Left colon (tissue), 2 donors: Measurements from ENCODE around the gene MYH6. TPM values are rescaled to one million over a fixed set of nuclear protein-coding genes. Genes with fewer than 3 reads are reported as not detected.
"Not testable (repeated sequence)": the region's sequence is repeated elsewhere in the genome, so short reads cannot be mapped to it uniquely, and the experiment has no call there.

Experiments used
- ATAC-seq: fragments of 200-7000 bp; cut with Tn5 transposase; one replicate; pipeline ENCODE4 v1.9.1; 2020; ENCODE audit warnings: mild to moderate bottlenecking, moderate library complexity
- DNase-seq, 2 donors: peaks; one replicate each; pipeline ENCODE4 v3.0.0-alpha.2; 2020
- intact Hi-C, 2 donors: fragments of 100-400 bp; cut with DNase I in 1 of 2; cut with micrococcal nuclease in 1 of 2; formaldehyde crosslinking; loops; one replicate each; pipeline versions ENCODE4 v1.11.2 to v1.14.0; 2022; cut with DNase I, micrococcal nuclease
- total RNA-seq, 2 donors: library from RNA; stranded (reverse); fragmentation: NEBNext Ultra II Directional; extraction: Animal tissue kit (Norgen Biotek cat#: 25700); gene quantifications; one replicate each; pipeline ENCODE4 v1.2.1, GENCODE V29; 2021
- donor health status: DM: no; HTN: no; CAD: no.
- donor health status: DM: yes; HTN: yes; CAD: no.

MYH6 gene
- total RNA-seq, 2 donors from 2014 or later, result not detected

GRCh38 chr14:23403139-23403438 lies 5.0 kb downstream of the MYH6 start:
- intact Hi-C loops, result no loop called here
- DNase-seq, result no peak
- no peak for ATAC-seq

DNA sequence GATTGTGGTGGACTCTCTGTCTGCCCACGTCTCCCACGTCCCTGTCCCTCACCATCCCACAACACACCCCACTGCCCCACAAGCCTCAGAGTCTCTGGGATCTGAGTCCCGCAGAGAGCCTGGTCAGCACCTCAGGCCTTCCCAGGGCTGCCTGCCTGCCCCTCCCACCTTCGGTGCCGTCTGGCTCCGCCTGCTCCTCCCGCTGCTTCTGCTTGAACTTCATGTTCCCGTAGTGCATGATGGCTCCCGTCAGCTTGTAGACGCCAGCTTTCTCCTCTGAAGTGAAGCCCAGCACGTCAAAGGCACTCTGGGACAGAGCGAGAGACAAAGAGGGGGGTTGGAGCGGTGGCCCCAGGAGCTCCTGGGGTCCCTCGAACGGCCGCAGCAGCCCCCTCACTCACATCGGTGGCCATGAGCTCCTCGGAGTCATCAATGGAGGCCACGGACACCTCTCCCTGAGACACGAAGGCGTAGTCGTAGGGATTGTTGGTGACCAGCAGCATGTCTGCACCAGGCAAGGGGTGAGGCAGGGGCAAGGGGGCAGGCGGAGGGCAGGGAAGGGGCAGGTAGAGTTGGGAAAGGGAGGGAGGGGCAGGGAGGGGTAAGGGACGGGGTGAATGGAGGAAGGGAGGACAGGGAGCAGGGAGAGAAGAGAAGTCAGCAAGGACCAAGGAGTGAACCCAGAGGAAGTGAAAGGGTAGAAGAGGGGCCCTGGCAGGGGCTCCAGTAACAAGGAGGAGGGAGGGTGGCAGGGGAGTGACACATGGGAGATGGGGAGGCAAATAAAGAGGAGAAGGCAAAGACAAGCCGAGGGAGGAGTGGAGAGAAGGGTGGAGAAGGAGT lies 5.6 kb downstream of the MYH6 start:
- intact Hi-C loops, result no loop called here
- DNase-seq, result no peak
- ATAC-seq, result no peak

DNA sequence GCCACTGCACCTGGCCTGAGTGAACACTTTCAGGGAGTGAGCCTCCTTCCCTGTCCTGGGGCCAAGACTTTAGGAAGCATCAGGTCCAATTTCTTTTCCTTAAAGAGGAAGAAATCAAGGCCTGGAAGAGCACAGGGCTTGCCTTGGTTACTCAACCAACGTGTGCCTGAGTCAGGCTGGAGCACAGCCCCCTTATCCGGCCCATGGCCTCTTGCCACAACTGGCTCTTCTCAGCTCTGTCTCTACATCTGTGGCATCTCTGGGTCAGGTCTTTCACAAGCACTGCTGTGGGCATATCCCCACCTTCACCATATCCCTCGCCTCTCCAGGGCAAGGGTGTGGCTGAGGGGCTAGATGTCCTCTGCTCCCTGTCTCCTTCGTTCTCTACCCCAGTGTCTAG lies 6.8 kb downstream of the MYH6 start:
- intact Hi-C loops, result no loop called here
- no peak for ATAC-seq
- DNase-seq, result no peak

DNA sequence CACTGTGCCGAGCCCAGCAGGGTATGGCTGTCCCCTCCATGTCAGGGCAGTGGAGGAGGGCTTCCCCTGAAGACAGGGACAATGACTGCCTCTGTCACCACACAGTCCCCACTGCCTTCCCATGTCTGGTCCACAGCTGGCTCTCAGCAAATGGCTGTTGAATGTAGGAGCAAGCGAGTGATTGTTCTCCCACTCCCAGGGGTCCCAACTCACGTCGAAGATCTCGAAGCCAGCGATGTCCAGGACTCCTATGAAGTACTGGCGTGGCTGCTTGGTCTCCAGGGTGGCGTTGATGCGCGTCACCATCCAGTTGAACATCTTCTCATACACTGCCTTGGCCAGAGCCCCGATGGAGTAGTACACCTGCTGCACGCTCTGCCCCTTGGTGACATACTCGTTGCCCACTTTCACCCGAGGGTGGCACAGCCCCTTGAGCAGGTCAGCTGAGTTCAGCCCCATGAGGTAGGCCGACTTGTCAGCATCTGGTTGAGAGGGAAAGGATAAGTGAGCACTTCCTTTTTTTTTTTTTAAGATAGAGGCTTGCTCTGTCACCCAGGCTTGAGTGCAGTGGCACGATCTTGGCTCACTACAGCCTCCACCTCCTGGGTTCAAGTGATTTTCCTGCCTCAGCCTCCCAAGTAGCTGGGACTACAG lies 7.5 kb downstream of the MYH6 start:
- DNase-seq, ATAC-seq, intact Hi-C loops: not testable (repeated sequence)

DNA sequence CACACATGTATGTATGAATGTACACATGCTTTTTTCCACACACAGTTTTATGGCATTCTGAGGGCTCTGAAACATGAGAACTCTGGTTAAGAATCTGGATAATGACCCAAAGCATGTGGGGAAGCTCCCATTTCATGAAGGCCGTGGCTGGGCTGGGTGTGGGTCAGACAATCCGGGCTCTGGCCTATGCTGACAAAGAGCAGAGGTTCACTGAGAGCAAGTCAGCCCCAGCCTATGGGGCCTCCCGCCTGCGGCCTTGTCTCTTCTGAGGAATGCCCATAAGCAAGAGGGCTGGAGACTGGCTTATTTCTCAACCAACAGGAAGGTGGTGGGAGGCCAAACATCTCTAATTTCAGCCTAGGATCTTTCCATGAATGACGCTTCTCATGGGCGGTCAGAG lies 8.5 kb downstream of the MYH6 start:
- ATAC-seq (no peak), DNase-seq (no peak)
- intact Hi-C loops, result no loop called here

DNA sequence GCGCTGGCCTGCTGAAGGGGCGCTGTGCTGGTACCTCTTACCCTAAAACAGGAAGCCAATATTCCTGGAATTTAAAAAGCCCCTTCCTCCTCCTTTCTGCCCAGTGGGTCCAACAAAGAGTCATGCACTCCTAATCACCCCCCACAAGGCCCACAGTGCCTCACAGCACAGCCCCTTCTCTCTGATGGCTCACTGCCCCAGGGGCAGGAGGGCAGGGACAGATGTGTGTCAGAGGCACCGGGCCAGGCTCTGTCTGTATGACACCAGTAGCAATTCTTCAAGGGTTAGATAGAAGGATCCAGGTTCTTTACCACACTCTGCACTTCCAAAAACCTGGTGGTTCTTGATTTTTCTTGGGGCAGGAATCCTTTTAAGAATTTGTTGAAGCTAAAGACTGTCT lies 8.9 kb downstream of the MYH6 start:
- intact Hi-C loops, result no loop called here
- ATAC-seq (no peak), DNase-seq (no peak)

DNA sequence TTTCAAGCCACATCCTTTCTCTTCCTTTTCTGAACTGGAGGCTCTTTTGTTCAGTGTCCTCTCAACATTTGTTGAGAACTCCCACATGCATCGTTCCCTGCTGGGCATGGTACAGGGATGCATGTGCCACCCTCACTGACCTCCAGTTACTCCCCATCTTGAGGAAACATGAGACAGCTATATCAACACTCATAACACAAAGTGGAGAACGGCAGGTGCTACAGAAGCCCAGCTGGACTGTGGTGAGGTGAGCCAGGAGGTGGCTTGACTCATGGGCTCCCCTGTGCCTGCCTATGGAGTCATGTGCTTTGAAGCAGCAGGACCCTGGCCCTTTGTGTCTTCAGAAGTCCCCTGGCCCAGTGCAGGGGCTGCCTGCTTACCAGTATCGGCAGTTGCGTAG lies 9.7 kb downstream of the MYH6 start:
- intact Hi-C loops, result no loop called here
- ATAC-seq, result no peak
- no peak for DNase-seq

- ATAC-seq, result no peak
- intact Hi-C loops, result no loop called here
- no peak for DNase-seq
Observed at GRCh38 chr14:23396781-23397407, 11.2 kb downstream of the MYH6 start.

- intact Hi-C loops, result no loop called here
- DNase-seq, result no peak
- ATAC-seq, result no peak
Observed at GRCh38 chr14:23396126-23396525, 11.9 kb downstream of the MYH6 start.

- ATAC-seq (no peak), DNase-seq (no peak)
- intact Hi-C loops, result no loop called here
Observed at GRCh38 chr14:23392613-23393012, 15.5 kb downstream of the MYH6 start.

DNA sequence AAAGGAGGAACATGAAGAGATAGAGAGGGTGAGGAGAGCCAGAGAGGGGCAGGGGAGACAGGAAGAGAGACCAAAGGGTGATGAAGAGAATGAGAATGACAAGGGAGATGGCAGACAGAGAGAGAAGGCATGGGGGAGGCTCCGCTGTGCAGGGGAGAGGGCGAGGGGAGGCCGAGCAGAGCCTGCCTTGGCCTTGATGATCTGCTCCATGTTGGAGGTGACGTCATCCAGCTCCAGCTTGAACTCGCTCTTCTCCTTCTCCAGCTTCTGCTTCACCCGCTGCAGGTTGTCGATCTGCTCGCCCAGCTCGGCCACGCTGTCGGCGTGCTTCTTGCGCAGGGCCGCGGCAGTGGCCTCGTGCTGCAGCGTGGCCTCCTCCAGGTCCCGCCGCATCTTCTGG lies 18.2 kb downstream of the MYH6 start:
- intact Hi-C loops, result loop anchor here in 1 of 2 donors (10.0 kb wide), 1 partner anchor 125 kb away; no protein-coding TSS in a partner anchor
- DNase-seq, ATAC-seq: not testable (repeated sequence)

DNA sequence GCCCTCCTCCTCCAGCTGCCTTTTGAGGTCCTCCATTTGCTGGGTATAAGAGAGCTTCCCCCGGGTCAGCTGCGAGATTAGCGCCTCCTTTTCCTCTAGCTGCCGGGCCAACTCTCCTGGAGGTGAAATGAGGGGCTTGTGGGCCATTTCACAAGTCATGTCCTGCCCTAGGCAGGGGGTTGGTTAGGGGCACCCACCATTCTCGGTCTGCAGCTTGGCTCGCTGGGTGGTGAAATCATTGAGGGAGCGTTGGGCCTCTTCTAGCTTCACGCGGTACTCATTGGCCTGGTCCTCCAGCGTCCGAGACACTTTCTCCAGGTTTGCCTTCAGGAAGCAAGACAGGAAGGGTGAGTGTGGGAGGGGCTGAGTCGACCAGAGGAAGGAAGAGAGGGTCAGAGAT lies 18.7 kb downstream of the MYH6 start:
- intact Hi-C loops, result loop anchor here in 1 of 2 donors (10.0 kb wide), 1 partner anchor 125 kb away; no protein-coding TSS in a partner anchor

DNA sequence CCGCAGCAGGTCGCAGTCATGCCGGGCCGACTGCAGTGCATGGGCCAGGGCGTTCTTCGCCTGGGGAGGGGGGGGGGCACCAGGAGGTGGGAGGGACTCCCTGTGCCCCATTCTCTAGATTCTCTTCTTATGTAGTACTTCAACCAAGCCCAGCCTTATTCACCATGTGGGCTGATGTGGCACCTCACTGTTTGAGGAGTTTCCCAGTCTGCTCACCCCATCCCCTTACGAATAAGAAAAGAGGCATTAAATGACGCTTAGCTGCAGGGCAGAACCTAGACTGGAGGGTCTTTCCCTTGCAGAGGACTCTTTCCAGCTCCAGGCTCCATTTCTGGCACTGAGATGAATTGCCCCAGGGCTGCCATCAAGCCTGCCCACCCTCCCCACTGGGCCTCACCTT lies 19.1 kb downstream of the MYH6 start:
- DNase-seq (no peak), ATAC-seq (no peak)
- intact Hi-C loops, result loop anchor here in 1 of 2 donors (10.0 kb wide), 1 partner anchor 124 kb away; no protein-coding TSS in a partner anchor

More for the DNA sequence above, 18.7 kb downstream of the MYH6 start:
- no peak for DNase-seq
- ATAC-seq, result no peak

- intact Hi-C loops, result loop anchor here in 1 of 2 donors (10.0 kb wide), 1 partner anchor 123 kb away; no protein-coding TSS in a partner anchor
- no peak for DNase-seq
- no peak for ATAC-seq
Observed at GRCh38 chr14:23387916-23388882, 19.9 kb downstream of the MYH6 start.

- DNase-seq, result no peak
- no peak for ATAC-seq
- intact Hi-C loops, result loop anchor here in 1 of 2 donors (10.0 kb wide), 1 partner anchor 122 kb away; no protein-coding TSS in a partner anchor
Observed at GRCh38 chr14:23386999-23387398, 21.1 kb downstream of the MYH6 start.

DNA sequence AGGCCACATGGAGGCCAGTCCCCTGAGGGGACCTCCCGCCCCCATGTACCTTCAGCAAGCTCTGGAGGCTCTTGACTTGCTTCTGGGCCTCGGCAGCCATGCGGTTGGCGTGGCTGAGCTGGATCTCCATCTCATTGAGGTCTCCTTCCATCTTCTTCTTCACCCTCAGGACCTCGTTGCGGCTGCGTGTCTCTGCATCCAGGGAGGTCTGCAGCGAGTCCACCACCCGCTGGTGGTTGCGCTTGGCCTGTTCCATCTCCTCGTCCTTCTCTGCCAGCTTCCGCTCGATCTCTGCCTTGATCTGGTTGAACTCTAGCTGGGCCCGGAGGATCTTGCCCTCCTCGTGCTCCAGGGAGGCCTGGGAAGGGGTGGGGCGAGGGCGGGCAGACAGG lies 21.8 kb downstream of the MYH6 start:
- not testable (repeated sequence) for DNase-seq, ATAC-seq
- intact Hi-C loops, result loop anchor here in 1 of 2 donors (10.0 kb wide), 1 partner anchor 121 kb away; no protein-coding TSS in a partner anchor

DNA sequence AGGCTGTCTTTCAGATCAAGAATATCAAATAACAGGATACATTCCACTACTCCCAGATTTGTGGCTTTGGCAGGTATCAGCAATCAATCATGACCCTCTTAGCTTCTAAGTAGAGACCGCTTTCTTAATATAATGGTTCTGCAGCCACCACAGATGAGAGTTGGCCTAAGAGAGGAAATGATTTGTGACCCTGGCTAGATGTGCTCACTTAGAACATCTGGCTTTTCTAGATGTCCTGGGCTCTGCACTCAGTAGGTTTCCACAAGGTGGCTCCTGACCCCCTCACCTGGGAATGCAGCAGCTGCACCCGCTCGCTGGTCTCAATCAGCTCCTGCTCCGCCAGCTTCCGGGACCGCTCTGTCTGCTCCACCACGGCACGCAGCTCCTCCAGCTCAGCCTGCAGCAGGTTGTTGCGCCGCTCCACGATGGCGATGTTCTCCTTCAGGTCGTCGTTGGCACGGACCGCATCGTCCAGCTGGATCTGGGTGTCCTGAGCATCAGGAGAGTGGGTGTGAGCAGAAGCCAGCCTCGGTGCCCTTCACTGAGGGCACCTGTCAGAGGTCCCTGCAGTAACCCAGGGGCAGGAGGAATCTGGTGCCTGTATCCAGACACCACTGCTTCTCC lies 22.3 kb downstream of the MYH6 start:
- intact Hi-C loops, result loop anchor here in 1 of 2 donors (10.0 kb wide), 1 partner anchor 121 kb away; no protein-coding TSS in a partner anchor
- no peak for ATAC-seq
- no peak for DNase-seq

- intact Hi-C loops, result loop anchor here in 1 of 2 donors (10.0 kb wide), 1 partner anchor 120 kb away; no protein-coding TSS in a partner anchor
Observed at GRCh38 chr14:23385244-23385641, 22.8 kb downstream of the MYH6 start.

More at GRCh38 chr14:23385244-23385641, 22.8 kb downstream of the MYH6 start:
- DNase-seq (no peak), ATAC-seq (no peak)
